WTC11 (cell line): ENCODE measurements around the gene ZMIZ1. TPM values are rescaled to one million over a fixed set of nuclear protein-coding genes. Genes with fewer than 3 reads are reported as not detected.

Experiments
- ATAC-seq: fragments of 200-7000 bp; cut with Tn5 transposase; 2 replicates; pipeline ENCODE4 v1.10.0; 2021; ENCODE audit warnings: mild to moderate bottlenecking, moderate library complexity
- CTCF ChIA-PET: fragments of 300-600 bp; sonication (Branson Sonifier 250); formaldehyde crosslinking; loops from one replicate; lab custom pipeline; 2021; ENCODE audit warnings: antibody characterized with exemption; lab: Charles Lee
- POLR2A ChIA-PET: fragments of 350-600 bp; sonication (Branson Sonifier 250); formaldehyde crosslinking; loops from one replicate; lab custom pipeline; 2021; ENCODE audit warnings: antibody characterized with exemption; lab: Charles Lee
- DNase-seq: peaks from one replicate; pipeline ENCODE4 v3.0.0; 2021; ENCODE audit warnings: low spot score
- H3K27ac Mint-ChIP-seq: 2 replicates; pipeline ENCODE4 v1.8.0; 2021; ENCODE audit warnings: mixed read lengths
- H3K27me3 Mint-ChIP-seq: 2 replicates; pipeline ENCODE4 v1.8.0; 2021; ENCODE audit warnings: low read depth, mild to moderate bottlenecking, moderate library complexity, mixed read lengths
- H3K36me3 Mint-ChIP-seq: 2 replicates; pipeline ENCODE4 v1.8.0; 2021; ENCODE audit warnings: mixed read lengths
- H3K4me1 Mint-ChIP-seq: 2 replicates; pipeline ENCODE4 v1.8.0; 2022; ENCODE audit warnings: mixed read lengths
- H3K4me3 Mint-ChIP-seq: 2 replicates; pipeline ENCODE4 v1.8.0; 2021; ENCODE audit warnings: mild to moderate bottlenecking, moderate library complexity, mixed read lengths
- H3K9me3 Mint-ChIP-seq: 2 replicates; pipeline ENCODE4 v1.8.0; 2021; ENCODE audit warnings: mixed read lengths
- AFF4 ChIP-seq: sonication (generic); formaldehyde crosslinking; IDR thresholded peaks from 2 replicates; pipeline ENCODE4 v1.8.1; 2023; ENCODE audit warnings: mild to moderate bottlenecking, missing genetic modification reagents, borderline replicate concordance
- ESRRA ChIP-seq: sonication (generic); formaldehyde crosslinking; IDR thresholded peaks from 2 replicates; pipeline ENCODE4 v1.8.1; 2022; ENCODE audit warnings: mild to moderate bottlenecking, missing genetic modification reagents, borderline replicate concordance
- FOXJ3 ChIP-seq: sonication (generic); formaldehyde crosslinking; IDR thresholded peaks from 2 replicates; pipeline ENCODE4 v1.9.0; 2021; ENCODE audit warnings: missing genetic modification reagents, mild to moderate bottlenecking, borderline replicate concordance
- FOXP1 ChIP-seq: sonication (generic); formaldehyde crosslinking; IDR thresholded peaks from 2 replicates; pipeline ENCODE4 v1.8.0; 2022; ENCODE audit warnings: missing genetic modification reagents, mild to moderate bottlenecking, moderate library complexity, borderline replicate concordance
- HMGXB4 ChIP-seq: sonication (generic); formaldehyde crosslinking; IDR thresholded peaks from 2 replicates; pipeline ENCODE4 v1.8.1; 2023; ENCODE audit warnings: mild to moderate bottlenecking, moderate library complexity, missing genetic modification reagents
- JAZF1 ChIP-seq: fragments of 250-450 bp; sonication (Bioruptor Pico); IDR thresholded peaks from 2 replicates; pipeline ENCODE4 v1.9.0; 2021; ENCODE audit warnings: moderate library complexity, mild to moderate bottlenecking, inconsistent platforms
- NFE2L1 ChIP-seq: sonication (generic); formaldehyde crosslinking; IDR thresholded peaks from 2 replicates; pipeline ENCODE4 v1.8.1; 2023; ENCODE audit warnings: missing genetic modification reagents
- OVOL2 ChIP-seq: fragments of 250-450 bp; sonication (Bioruptor Pico); IDR thresholded peaks from 2 replicates; pipeline ENCODE4 v1.9.0; 2021; ENCODE audit warnings: mild to moderate bottlenecking, borderline replicate concordance
- SMAD4 ChIP-seq: sonication (generic); formaldehyde crosslinking; IDR thresholded peaks from 2 replicates; pipeline ENCODE4 v1.8.0; 2022; ENCODE audit warnings: mild to moderate bottlenecking, missing genetic modification reagents
- TCF7 ChIP-seq: sonication (generic); formaldehyde crosslinking; IDR thresholded peaks from 2 replicates; pipeline ENCODE4 v1.8.0; 2022; ENCODE audit warnings: mild to moderate bottlenecking, low read depth, missing genetic modification reagents, moderate library complexity
- ZNF219 ChIP-seq: sonication (generic); formaldehyde crosslinking; IDR thresholded peaks from 2 replicates; pipeline ENCODE4 v1.8.0; 2023; ENCODE audit warnings: missing genetic modification reagents, mild to moderate bottlenecking, borderline replicate concordance
- total RNA-seq: library from RNA; stranded (reverse); gene quantifications from 3 replicates; pipeline ENCODE4 v1.2.3, GENCODE V29; 2021
- TF ChIP-seq, protein P1 (sequence below): sonication (generic); formaldehyde crosslinking; IDR thresholded peaks from 2 replicates; pipeline ENCODE4 v1.8.0; 2022; ENCODE audit warnings: mild to moderate bottlenecking, missing genetic modification reagents
- TF ChIP-seq, protein P2 (sequence below): fragments of 250-450 bp; sonication (Bioruptor Pico); conservative IDR thresholded peaks from 2 replicates; pipeline ENCODE4 v1.9.0; 2021; ENCODE audit warnings: mild to moderate bottlenecking
- TF ChIP-seq, protein P3 (sequence below): sonication (generic); formaldehyde crosslinking; IDR thresholded peaks from 2 replicates; pipeline ENCODE4 v1.8.1; 2022; ENCODE audit warnings: low read depth, missing genetic modification reagents, borderline replicate concordance

ZMIZ1 gene
- total RNA-seq, 1 experiment from 2014 or later, result 44.4 TPM

GRCh38 chr10:79354141-79354540 is 285.4 kb downstream of the ZMIZ1 start:
- ATAC-seq, result no peak
- no peaks in the 10 kb centered on the region for H3K27me3 Mint-ChIP-seq
- peaks cover 16% of the 10 kb centered on the region for H3K9me3 Mint-ChIP-seq
- DNase-seq, result no peak
- TF ChIP-seq ESRRA, result no peak
- TF ChIP-seq SMAD4 (CRISPR knock-in tag), result no peak
- TF ChIP-seq, protein P1, sequence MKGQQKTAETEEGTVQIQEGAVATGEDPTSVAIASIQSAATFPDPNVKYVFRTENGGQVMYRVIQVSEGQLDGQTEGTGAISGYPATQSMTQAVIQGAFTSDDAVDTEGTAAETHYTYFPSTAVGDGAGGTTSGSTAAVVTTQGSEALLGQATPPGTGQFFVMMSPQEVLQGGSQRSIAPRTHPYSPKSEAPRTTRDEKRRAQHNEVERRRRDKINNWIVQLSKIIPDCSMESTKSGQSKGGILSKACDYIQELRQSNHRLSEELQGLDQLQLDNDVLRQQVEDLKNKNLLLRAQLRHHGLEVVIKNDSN, result no peak
- TF ChIP-seq, protein P2, sequence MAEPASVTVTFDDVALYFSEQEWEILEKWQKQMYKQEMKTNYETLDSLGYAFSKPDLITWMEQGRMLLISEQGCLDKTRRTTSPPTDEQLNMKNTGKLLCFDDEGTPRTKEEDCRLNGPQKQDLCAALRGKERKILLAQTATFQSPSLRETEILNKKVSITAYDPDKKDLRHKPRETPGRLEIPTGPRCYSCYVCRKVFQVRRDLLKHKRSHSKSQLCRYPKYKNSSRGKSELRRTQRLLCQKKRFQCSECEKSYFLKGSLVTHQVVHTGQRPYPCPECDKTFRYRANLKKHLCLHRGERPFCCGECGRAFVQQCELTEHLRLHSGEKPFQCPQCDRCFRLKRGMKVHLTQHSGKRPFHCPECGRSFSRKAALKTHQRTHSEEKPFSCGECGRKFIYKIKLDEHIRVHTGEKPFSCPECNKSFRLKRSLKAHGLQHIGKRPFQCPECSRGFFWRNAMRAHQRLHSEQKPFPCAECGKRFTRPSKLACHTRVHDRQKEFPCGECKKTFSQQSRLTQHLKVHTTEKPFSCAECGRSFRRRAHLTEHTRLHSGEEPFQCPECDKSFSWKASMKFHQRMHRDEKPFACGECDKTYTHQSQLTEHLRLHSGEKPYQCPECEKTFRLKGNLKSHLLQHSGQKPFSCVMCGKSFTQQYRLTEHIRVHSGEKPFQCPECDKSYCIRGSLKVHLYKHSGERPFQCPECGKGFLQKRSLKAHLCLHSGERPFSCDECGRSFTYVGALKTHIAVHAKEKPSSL, result no peak
- TF ChIP-seq HMGXB4 (CRISPR knock-in tag), result no peak
- TF ChIP-seq JAZF1 (CRISPR knock-in tag), result no peak
- no peak for TF ChIP-seq FOXJ3 (CRISPR knock-in tag)
- TF ChIP-seq FOXP1, result no peak
- no peak for TF ChIP-seq AFF4 (CRISPR knock-in tag)
- no peak for TF ChIP-seq ZNF219 (CRISPR knock-in tag)
- no peak for TF ChIP-seq NFE2L1
- no peaks in the 10 kb centered on the region for H3K4me1 Mint-ChIP-seq
- no peak overlapping the region for H3K4me3 Mint-ChIP-seq
- POLR2A ChIA-PET, result no interaction called here
- peaks cover 67% of the 10 kb centered on the region for H3K36me3 Mint-ChIP-seq
- CTCF ChIA-PET, result no interaction called here
- H3K27ac Mint-ChIP-seq, result no peak overlapping the region

- ATAC-seq (no peak), DNase-seq (no peak)
- Mint-ChIP-seq H3K27me3 (no peaks in the 10 kb centered on the region), H3K27ac (no peak overlapping the region), H3K9me3 (peaks cover 16% of the 10 kb centered on the region), H3K4me3 (no peak overlapping the region), H3K4me1 (no peaks in the 10 kb centered on the region)
- ChIA-PET POLR2A (no interaction called here), CTCF (no interaction called here)
- TF ChIP-seq OVOL2 (CRISPR knock-in tag) (no peak), TCF7 (no peak)
- TF ChIP-seq, protein P3, sequence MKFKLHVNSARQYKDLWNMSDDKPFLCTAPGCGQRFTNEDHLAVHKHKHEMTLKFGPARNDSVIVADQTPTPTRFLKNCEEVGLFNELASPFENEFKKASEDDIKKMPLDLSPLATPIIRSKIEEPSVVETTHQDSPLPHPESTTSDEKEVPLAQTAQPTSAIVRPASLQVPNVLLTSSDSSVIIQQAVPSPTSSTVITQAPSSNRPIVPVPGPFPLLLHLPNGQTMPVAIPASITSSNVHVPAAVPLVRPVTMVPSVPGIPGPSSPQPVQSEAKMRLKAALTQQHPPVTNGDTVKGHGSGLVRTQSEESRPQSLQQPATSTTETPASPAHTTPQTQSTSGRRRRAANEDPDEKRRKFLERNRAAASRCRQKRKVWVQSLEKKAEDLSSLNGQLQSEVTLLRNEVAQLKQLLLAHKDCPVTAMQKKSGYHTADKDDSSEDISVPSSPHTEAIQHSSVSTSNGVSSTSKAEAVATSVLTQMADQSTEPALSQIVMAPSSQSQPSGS (CRISPR knock-in tag), result no peak
- TF ChIP-seq, all 79 proteins: peak for 0
- H3K36me3 Mint-ChIP-seq, result peaks cover 65% of the 10 kb centered on the region
These were observed 285.8 kb downstream of the ZMIZ1 start for GRCh38 chr10:79354615-79355014.
